GM19395 (cell line): ENCODE data around the gene P4HA1.

ENCODE experiments used
- ATAC-seq: cut with Tn5 transposase; IDR thresholded peaks from one replicate; pipeline ENCODE4 v1.9.1; 2021; ENCODE audit warnings: mild to moderate bottlenecking, moderate library complexity; ENCODE audit not compliant: unreplicated experiment

Gene P4HA1

GRCh38 chr10:72981028-72981881 lies 115.4 kb downstream of the P4HA1 start:
- no peak for ATAC-seq

- no peak for ATAC-seq
Measured at GRCh38 chr10:72980348-72980747, 116.3 kb downstream of the P4HA1 start.

GRCh38 chr10:72979709-72980108 lies 117.0 kb downstream of the P4HA1 start:
- no peak for ATAC-seq

- no peak for ATAC-seq
Measured at GRCh38 chr10:72976886-72977285, 119.8 kb downstream of the P4HA1 start.
